GM23248 (cell line): Measurements from ENCODE around the gene SNRPD3.
"Not testable (repeated sequence)": the region's sequence is repeated elsewhere in the genome, so short reads cannot be mapped to it uniquely, and the experiment has no call there.

Experiments used
- EZH2 ChIP-seq: fragments of 200-600 bp; sonication (generic); IDR thresholded peaks from 2 replicates; pipeline ENCODE4 v1.6.1; 2018; ENCODE audit warnings: antibody characterized with exemption, mild to moderate bottlenecking; ENCODE audit not compliant: insufficient read depth, poor library complexity, severe bottlenecking
- EZH2phosphoT487 ChIP-seq: fragments of 200-600 bp; sonication (generic); IDR thresholded peaks from 2 replicates; pipeline ENCODE4 v1.6.1; 2018; ENCODE audit warnings: antibody characterized with exemption, moderate library complexity, mild to moderate bottlenecking, low read depth; ENCODE audit not compliant: insufficient read depth

- not testable (repeated sequence) for TF ChIP-seq EZH2, EZH2phosphoT487
These were observed 48.2 kb downstream of the SNRPD3 start for GRCh38 chr22:24603770-24604629.
